ENCODE measurements around the gene NPTX1. TPM values are rescaled to one million over a fixed set of nuclear protein-coding genes. Genes with fewer than 3 reads are reported as not detected.

NPTX1 gene
- total RNA-seq, 1 donor from 2014 or later: 0.10 TPM

- TF ChIP-seq CTCF (IDR thresholded peaks at IDR 0.05; ENCODE audit: unreplicated experiment): no peak
- Mint-ChIP-seq H3K27ac (ENCODE audit: unreplicated experiment) (no peak overlapping the region), H3K27me3 (ENCODE audit: unreplicated experiment) (peaks cover 7% of the 10 kb centered on the region), H3K4me3 (ENCODE audit: unreplicated experiment) (no peak overlapping the region), H3K36me3 (ENCODE audit: low read depth, unreplicated experiment) (no peaks in the 10 kb centered on the region), H3K9me3 (ENCODE audit: unreplicated experiment) (no peaks in the 10 kb centered on the region), H3K4me1 (ENCODE audit: unreplicated experiment) (peaks cover 8% of the 10 kb centered on the region)
- DNase-seq (ENCODE audit: low spot score): no peak
These were observed 14.8 kb downstream of the NPTX1 start for GRCh38 chr17:80461528-80462160.

GRCh38 chr17:80460429-80460834 lies 16.0 kb downstream of the NPTX1 start:
- peaks cover 7% of the 10 kb centered on the region for H3K27me3 Mint-ChIP-seq (ENCODE audit: unreplicated experiment)
- no peaks in the 10 kb centered on the region for H3K9me3 Mint-ChIP-seq (ENCODE audit: unreplicated experiment)
- H3K4me1 Mint-ChIP-seq (ENCODE audit: unreplicated experiment): peaks cover 8% of the 10 kb centered on the region
- H3K4me3 Mint-ChIP-seq (ENCODE audit: unreplicated experiment): no peak overlapping the region
- no peak for DNase-seq (ENCODE audit: low spot score)
- TF ChIP-seq CTCF (IDR thresholded peaks at IDR 0.05; ENCODE audit: unreplicated experiment): no peak
- no peaks in the 10 kb centered on the region for H3K36me3 Mint-ChIP-seq (ENCODE audit: low read depth, unreplicated experiment)
- no peak overlapping the region for H3K27ac Mint-ChIP-seq (ENCODE audit: unreplicated experiment)

GRCh38 chr17:80459234-80459633 lies 17.2 kb downstream of the NPTX1 start:
- Mint-ChIP-seq H3K36me3 (ENCODE audit: low read depth, unreplicated experiment) (no peaks in the 10 kb centered on the region), H3K4me3 (ENCODE audit: unreplicated experiment) (no peak overlapping the region), H3K9me3 (ENCODE audit: unreplicated experiment) (no peaks in the 10 kb centered on the region), H3K27ac (ENCODE audit: unreplicated experiment) (no peak overlapping the region), H3K4me1 (ENCODE audit: unreplicated experiment) (peaks cover 8% of the 10 kb centered on the region), H3K27me3 (ENCODE audit: unreplicated experiment) (peaks cover 8% of the 10 kb centered on the region)
- DNase-seq (ENCODE audit: low spot score): no peak
- TF ChIP-seq CTCF (IDR thresholded peaks at IDR 0.05; ENCODE audit: unreplicated experiment): no peak

- no peak overlapping the region for H3K27ac Mint-ChIP-seq (ENCODE audit: unreplicated experiment)
- no peaks in the 10 kb centered on the region for H3K9me3 Mint-ChIP-seq (ENCODE audit: unreplicated experiment)
- DNase-seq (ENCODE audit: low spot score): no peak
- H3K4me1 Mint-ChIP-seq (ENCODE audit: unreplicated experiment): peaks cover 17% of the 10 kb centered on the region
- peaks cover 12% of the 10 kb centered on the region for H3K27me3 Mint-ChIP-seq (ENCODE audit: unreplicated experiment)
- H3K4me3 Mint-ChIP-seq (ENCODE audit: unreplicated experiment): no peak overlapping the region
- no peak for TF ChIP-seq CTCF (IDR thresholded peaks at IDR 0.05; ENCODE audit: unreplicated experiment)
- no peaks in the 10 kb centered on the region for H3K36me3 Mint-ChIP-seq (ENCODE audit: low read depth, unreplicated experiment)
These were observed 18.4 kb downstream of the NPTX1 start for GRCh38 chr17:80458016-80458415.

GRCh38 chr17:80457236-80457856 lies 19.1 kb downstream of the NPTX1 start:
- no peak overlapping the region for H3K27ac Mint-ChIP-seq (ENCODE audit: unreplicated experiment)
- H3K4me1 Mint-ChIP-seq (ENCODE audit: unreplicated experiment): peaks cover 17% of the 10 kb centered on the region
- no peak for DNase-seq (ENCODE audit: low spot score)
- H3K4me3 Mint-ChIP-seq (ENCODE audit: unreplicated experiment): no peak overlapping the region
- TF ChIP-seq CTCF (IDR thresholded peaks at IDR 0.05; ENCODE audit: unreplicated experiment): no peak
- peaks cover 12% of the 10 kb centered on the region for H3K27me3 Mint-ChIP-seq (ENCODE audit: unreplicated experiment)
- H3K9me3 Mint-ChIP-seq (ENCODE audit: unreplicated experiment): no peaks in the 10 kb centered on the region
- H3K36me3 Mint-ChIP-seq (ENCODE audit: low read depth, unreplicated experiment): no peaks in the 10 kb centered on the region

Data from endothelial cell (in vitro differentiated cells).